ENCODE data around the gene FMN2.

DNA sequence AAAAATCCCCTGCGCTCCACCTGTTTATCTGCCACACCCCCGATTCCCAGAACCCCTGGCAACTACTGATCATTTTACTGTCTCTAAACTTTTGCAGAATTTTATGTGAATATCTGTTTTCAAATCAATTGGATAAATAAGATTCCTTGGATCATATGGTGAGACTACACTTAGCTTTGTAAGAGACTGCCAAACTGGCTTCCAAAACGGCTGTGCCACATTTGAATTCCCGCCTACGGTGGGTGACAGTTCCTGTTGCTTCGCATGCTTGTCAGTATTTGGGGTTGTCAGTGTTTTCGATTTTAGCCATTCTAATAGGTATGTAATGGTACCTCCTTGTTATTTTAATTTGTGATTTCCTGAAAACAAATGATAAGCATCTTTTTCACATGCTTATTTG is 22.7 kb upstream of the FMN2 start:
- TF ChIP-seq CTCF (conservative IDR thresholded peaks at IDR 0.05) (no peak), EZH2 (IDR thresholded peaks at IDR 0.05; ENCODE audit: low read depth) (no peak)
